IMR-90 (cell line): ENCODE results near the gene KAZN.

Experiments used
- BHLHE40 ChIP-seq: fragments of 150-350 bp; IDR thresholded peaks from 2 replicates; pipeline ENCODE4 v1.6.1; 2016; ENCODE audit warnings: mild to moderate bottlenecking, low read depth, low read length
- CEBPB ChIP-seq: IDR thresholded peaks from 2 replicates; pipeline ENCODE4 v1.6.1; 2012; ENCODE audit warnings: low read depth, low read length, improper control_type of control experiment
- MAFK ChIP-seq: IDR thresholded peaks from 2 replicates; pipeline ENCODE4 v1.6.1; 2012; ENCODE audit warnings: low read depth, low read length, improper control_type of control experiment
- MXI1 ChIP-seq: IDR thresholded peaks from 2 replicates; pipeline ENCODE4 v1.6.1; 2012; ENCODE audit warnings: low read depth, mild to moderate bottlenecking, low read length, moderate library complexity, borderline replicate concordance
- NFE2L2 ChIP-seq: fragments of 150-350 bp; IDR thresholded peaks from 2 replicates; pipeline ENCODE4 v1.6.1; 2016; ENCODE audit warnings: low read depth, mild to moderate bottlenecking, low read length
- POLR2A ChIP-seq: IDR thresholded peaks from 2 replicates; pipeline ENCODE4 v1.6.1; 2012; ENCODE audit warnings: mild to moderate bottlenecking, low read depth, low read length
- RAD21 ChIP-seq: IDR thresholded peaks from 2 replicates; pipeline ENCODE4 v1.6.1; 2012; ENCODE audit warnings: low read length, improper control_type of control experiment
- RCOR1 ChIP-seq: IDR thresholded peaks from 2 replicates; pipeline ENCODE4 v1.6.1; 2012; ENCODE audit warnings: mild to moderate bottlenecking, low read length, improper control_type of control experiment; ENCODE audit not compliant: insufficient replicate concordance
- RFX5 ChIP-seq: IDR thresholded peaks from 2 replicates; pipeline ENCODE4 v1.8.0; 2012; ENCODE audit warnings: low read depth, mild to moderate bottlenecking, low read length, moderate library complexity
- SMC3 ChIP-seq: fragments of 150-350 bp; IDR thresholded peaks from 2 replicates; pipeline ENCODE4 v1.6.1; 2016; ENCODE audit warnings: low read depth, mild to moderate bottlenecking, antibody characterized with exemption, low read length, moderate library complexity
- USF2 ChIP-seq: fragments of 150-350 bp; IDR thresholded peaks from 2 replicates; pipeline ENCODE4 v1.6.1; 2017; ENCODE audit warnings: mild to moderate bottlenecking, antibody characterized with exemption, low read length, low read depth
- TF ChIP-seq, protein P1 (sequence below): conservative IDR thresholded peaks from 2 replicates; pipeline ENCODE4 v1.5.1; 2012; ENCODE audit warnings: mild to moderate bottlenecking, low read depth, low read length, improper control_type of control experiment

GRCh38 chr1:15007842-15008241, 409.4 kb downstream of the KAZN start:
- TF ChIP-seq, protein P1, sequence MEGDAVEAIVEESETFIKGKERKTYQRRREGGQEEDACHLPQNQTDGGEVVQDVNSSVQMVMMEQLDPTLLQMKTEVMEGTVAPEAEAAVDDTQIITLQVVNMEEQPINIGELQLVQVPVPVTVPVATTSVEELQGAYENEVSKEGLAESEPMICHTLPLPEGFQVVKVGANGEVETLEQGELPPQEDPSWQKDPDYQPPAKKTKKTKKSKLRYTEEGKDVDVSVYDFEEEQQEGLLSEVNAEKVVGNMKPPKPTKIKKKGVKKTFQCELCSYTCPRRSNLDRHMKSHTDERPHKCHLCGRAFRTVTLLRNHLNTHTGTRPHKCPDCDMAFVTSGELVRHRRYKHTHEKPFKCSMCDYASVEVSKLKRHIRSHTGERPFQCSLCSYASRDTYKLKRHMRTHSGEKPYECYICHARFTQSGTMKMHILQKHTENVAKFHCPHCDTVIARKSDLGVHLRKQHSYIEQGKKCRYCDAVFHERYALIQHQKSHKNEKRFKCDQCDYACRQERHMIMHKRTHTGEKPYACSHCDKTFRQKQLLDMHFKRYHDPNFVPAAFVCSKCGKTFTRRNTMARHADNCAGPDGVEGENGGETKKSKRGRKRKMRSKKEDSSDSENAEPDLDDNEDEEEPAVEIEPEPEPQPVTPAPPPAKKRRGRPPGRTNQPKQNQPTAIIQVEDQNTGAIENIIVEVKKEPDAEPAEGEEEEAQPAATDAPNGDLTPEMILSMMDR, result no peak
- no peak for TF ChIP-seq POLR2A
- TF ChIP-seq RFX5, result no peak
- no peak for TF ChIP-seq RAD21
- TF ChIP-seq RCOR1, result no peak
- TF ChIP-seq MXI1, result no peak
- no peak for TF ChIP-seq CEBPB
- TF ChIP-seq NFE2L2, result no peak
- no peak for TF ChIP-seq SMC3
- TF ChIP-seq BHLHE40, result no peak
- TF ChIP-seq MAFK, result no peak
- TF ChIP-seq USF2, result no peak
